Spleen (tissue), 7 donors: ENCODE data around the gene SCD5.

Experiments used
- POLR2A ChIP-seq, 3 donors: fragments of 450-650 bp; IDR thresholded peaks; one replicate each; pipeline ENCODE4 v1.5.1; 2017; ENCODE audit warnings: antibody characterized with exemption in 3 of 3, mild to moderate bottlenecking in 1 of 3
- TF ChIP-seq, protein P1 (sequence below), 11 experiments: fragments of 200-600 bp in 7 of 11; fragments of 450-650 bp in 4 of 11; sonication (generic) in 4 of 11; IDR thresholded peaks in 8 of 11; conservative IDR thresholded peaks in 3 of 11; 1 replicate in 7 of 11; 2 replicates in 4 of 11; pipeline versions ENCODE4 v1.4.0 to v1.8.0; 2016 to 2021; ENCODE audit warnings: antibody characterized with exemption in 11 of 11, inconsistent platforms in 4 of 11, mild to moderate bottlenecking in 1 of 11
- donor health status: DM: no; HTN: no; CAD: no; lungs with moderate emphysema.
- donor health status: DM: no; HTN: no; CAD: no.
- donor health status: DM: no; HTN: no; CAD: no.

DNA sequence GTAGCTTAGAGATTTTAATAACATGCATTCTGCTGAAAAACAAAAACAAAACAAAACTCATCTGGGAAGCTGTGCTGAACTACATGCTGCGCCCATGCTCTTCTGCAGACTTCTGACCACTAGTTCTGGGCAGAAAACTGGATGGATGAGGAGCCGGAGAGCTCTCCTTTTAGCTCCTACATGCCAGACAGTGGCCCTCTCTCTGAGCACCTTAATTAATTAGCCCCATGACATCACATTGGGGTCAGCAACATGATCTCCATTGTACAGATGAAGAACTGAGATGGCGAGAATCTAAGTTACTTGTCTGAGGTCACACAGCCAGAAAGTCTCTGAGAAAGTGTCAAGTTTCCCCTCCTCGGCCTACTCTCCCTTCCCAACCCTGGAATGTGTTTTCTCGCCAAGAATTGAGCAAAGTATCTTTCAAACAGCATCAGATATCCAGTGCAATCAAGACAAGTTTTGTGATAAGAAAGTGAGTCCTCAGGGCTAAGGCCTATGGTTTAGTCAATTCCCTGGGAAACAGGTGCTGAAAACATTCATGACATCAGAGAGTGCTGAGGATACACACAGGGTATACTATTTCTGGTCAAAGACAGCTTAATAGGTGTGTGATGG lies 21.6 kb downstream of the SCD5 start:
- TF ChIP-seq, protein P1, sequence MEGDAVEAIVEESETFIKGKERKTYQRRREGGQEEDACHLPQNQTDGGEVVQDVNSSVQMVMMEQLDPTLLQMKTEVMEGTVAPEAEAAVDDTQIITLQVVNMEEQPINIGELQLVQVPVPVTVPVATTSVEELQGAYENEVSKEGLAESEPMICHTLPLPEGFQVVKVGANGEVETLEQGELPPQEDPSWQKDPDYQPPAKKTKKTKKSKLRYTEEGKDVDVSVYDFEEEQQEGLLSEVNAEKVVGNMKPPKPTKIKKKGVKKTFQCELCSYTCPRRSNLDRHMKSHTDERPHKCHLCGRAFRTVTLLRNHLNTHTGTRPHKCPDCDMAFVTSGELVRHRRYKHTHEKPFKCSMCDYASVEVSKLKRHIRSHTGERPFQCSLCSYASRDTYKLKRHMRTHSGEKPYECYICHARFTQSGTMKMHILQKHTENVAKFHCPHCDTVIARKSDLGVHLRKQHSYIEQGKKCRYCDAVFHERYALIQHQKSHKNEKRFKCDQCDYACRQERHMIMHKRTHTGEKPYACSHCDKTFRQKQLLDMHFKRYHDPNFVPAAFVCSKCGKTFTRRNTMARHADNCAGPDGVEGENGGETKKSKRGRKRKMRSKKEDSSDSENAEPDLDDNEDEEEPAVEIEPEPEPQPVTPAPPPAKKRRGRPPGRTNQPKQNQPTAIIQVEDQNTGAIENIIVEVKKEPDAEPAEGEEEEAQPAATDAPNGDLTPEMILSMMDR (IDR thresholded peaks at IDR 0.05 in 8 of 11, conservative IDR thresholded peaks at IDR 0.05 in 3 of 11), result no peak
- no peak for TF ChIP-seq POLR2A (IDR thresholded peaks at IDR 0.05)
